Skeletal muscle tissue (tissue), 4 donors: ENCODE measurements around the gene RPRD1B. TPM values are rescaled to one million over a fixed set of nuclear protein-coding genes. Genes with fewer than 3 reads are reported as not detected.
A peak's percentile ranks its signal among the peaks of the same experiment; 100 is the strongest.

Source experiments
- H3K27ac ChIP-seq: one replicate; pipeline ENCODE4 v1.7.0; 2013; ENCODE audit warnings: mild to moderate bottlenecking, low read depth, low read length, inconsistent platforms
- H3K27me3 ChIP-seq, 3 donors: one replicate each; pipeline ENCODE4 v1.7.0; 2013; ENCODE audit warnings: low read length in 3 of 3; ENCODE audit not compliant: control insufficient read depth in 3 of 3, insufficient read depth in 3 of 3
- H3K36me3 ChIP-seq, 3 donors: one replicate each; pipeline ENCODE4 v1.7.0; 2013; ENCODE audit warnings: low read length in 3 of 3; ENCODE audit not compliant: control insufficient read depth in 3 of 3, insufficient read depth in 3 of 3
- H3K4me1 ChIP-seq, 3 donors: one replicate each; pipeline ENCODE4 v1.7.0; 2013; ENCODE audit warnings: low read length in 3 of 3, mild to moderate bottlenecking in 3 of 3; ENCODE audit not compliant: control insufficient read depth in 3 of 3, insufficient read depth in 3 of 3
- H3K4me3 ChIP-seq, 3 donors: one replicate each; pipeline ENCODE4 v1.7.0; 2013; ENCODE audit warnings: low read length in 3 of 3
- H3K9ac ChIP-seq, 3 donors: one replicate each; pipeline ENCODE4 v1.7.0; 2013; ENCODE audit warnings: low read length in 3 of 3, mild to moderate bottlenecking in 3 of 3, moderate library complexity in 2 of 3, low read depth in 1 of 3
- H3K9me3 ChIP-seq, 3 donors: one replicate each; pipeline ENCODE4 v1.7.0; 2013; ENCODE audit warnings: low read length in 3 of 3; ENCODE audit not compliant: control insufficient read depth in 3 of 3
- total RNA-seq: library from RNA; depleted of rRNA; stranded (reverse); fragments of >200 nt; gene quantifications from one replicate; pipeline ENCODE4 v1.2.3, GENCODE V29; 2014
- donor health status: Osteomylitis.

The RPRD1B gene
- total RNA-seq, 1 donor from 2014 or later, result 35.5 TPM

GRCh38 chr20:38013887-38014286 is 19.7 kb upstream of the RPRD1B start:
- Histone ChIP-seq H3K9ac (no peak overlapping the region), H3K27me3 (no peaks in the 10 kb centered on the region), H3K36me3 (peaks cover 6 to 59% (median 34%) of the 10 kb centered on the region in 3 donors), H3K4me3 (no peak overlapping the region), H3K27ac (no peak overlapping the region), H3K4me1 (peaks cover 16 to 23% (median 20%) of the 10 kb centered on the region in 3 donors), H3K9me3 (no peaks in the 10 kb centered on the region)

GRCh38 chr20:38017959-38018358 is 15.6 kb upstream of the RPRD1B start:
- Histone ChIP-seq H3K27me3 (no peaks in the 10 kb centered on the region), H3K4me3 (no peak overlapping the region), H3K9me3 (no peaks in the 10 kb centered on the region), H3K36me3 (peaks cover 0 to 39% (median 25%) of the 10 kb centered on the region in 3 donors), H3K9ac (no peak overlapping the region), H3K4me1 (peaks cover 8 to 16% (median 11%) of the 10 kb centered on the region in 3 donors), H3K27ac (no peak overlapping the region)

- Histone ChIP-seq H3K9me3 (no peaks in the 10 kb centered on the region), H3K36me3 (peaks cover 0 to 35% (median 22%) of the 10 kb centered on the region in 3 donors), H3K9ac (no peak overlapping the region), H3K4me3 (no peak overlapping the region), H3K27ac (no peak overlapping the region), H3K4me1 (peaks cover 5 to 15% (median 6%) of the 10 kb centered on the region in 3 donors), H3K27me3 (no peaks in the 10 kb centered on the region)
Measured at GRCh38 chr20:38018385-38018784, 15.2 kb upstream of the RPRD1B start.

- Histone ChIP-seq H3K9ac (no peak overlapping the region), H3K27me3 (no peaks in the 10 kb centered on the region), H3K4me1 (peaks cover 5 to 18% (median 14%) of the 10 kb centered on the region in 3 donors), H3K27ac (peak overlapping the region; percentile 27), H3K9me3 (no peaks in the 10 kb centered on the region), H3K4me3 (no peak overlapping the region), H3K36me3 (peaks cover 0 to 25% (median 19%) of the 10 kb centered on the region in 3 donors)
Measured at GRCh38 chr20:38021087-38021772, 12.3 kb upstream of the RPRD1B start.

- H3K4me3 ChIP-seq, result no peak overlapping the region
- no peak overlapping the region for H3K9ac ChIP-seq
- no peak overlapping the region for H3K27ac ChIP-seq
- H3K4me1 ChIP-seq, result peaks cover 5 to 18% (median 14%) of the 10 kb centered on the region in 3 donors
- H3K36me3 ChIP-seq, result peaks cover 0 to 10% (median 7%) of the 10 kb centered on the region in 3 donors
- no peaks in the 10 kb centered on the region for H3K27me3 ChIP-seq
- H3K9me3 ChIP-seq, result no peaks in the 10 kb centered on the region
Measured at GRCh38 chr20:38023181-38024001, 10.2 kb upstream of the RPRD1B start.

- Histone ChIP-seq H3K9me3 (no peaks in the 10 kb centered on the region), H3K27me3 (no peaks in the 10 kb centered on the region), H3K4me3 (no peak overlapping the region), H3K9ac (no peak overlapping the region), H3K4me1 (peaks cover 5 to 18% (median 14%) of the 10 kb centered on the region in 3 donors), H3K36me3 (peaks cover 0 to 4% (median 0%) of the 10 kb centered on the region in 3 donors), H3K27ac (no peak overlapping the region)
Measured at GRCh38 chr20:38024496-38024895, 9.1 kb upstream of the RPRD1B start.

- H3K9ac ChIP-seq, result no peak overlapping the region
- no peaks in the 10 kb centered on the region for H3K27me3 ChIP-seq
- peaks cover 0 to 4% (median 0%) of the 10 kb centered on the region in 3 donors for H3K36me3 ChIP-seq
- no peaks in the 10 kb centered on the region for H3K9me3 ChIP-seq
- H3K4me3 ChIP-seq, result no peak overlapping the region
- H3K27ac ChIP-seq, result no peak overlapping the region
- H3K4me1 ChIP-seq, result peaks cover 18 to 31% (median 21%) of the 10 kb centered on the region in 3 donors
Measured at GRCh38 chr20:38029453-38029852, 4.1 kb upstream of the RPRD1B start.

GRCh38 chr20:38031957-38032356 is 1.6 kb upstream of the RPRD1B start:
- Histone ChIP-seq H3K4me3 (peak overlapping the region in 2 of 3 donors; percentile 98 to 99), H3K9ac (peak overlapping the region in 1 of 3 donors; percentile 99), H3K27me3 (no peaks in the 10 kb centered on the region), H3K4me1 (peaks cover 38 to 50% (median 42%) of the 10 kb centered on the region in 3 donors), H3K27ac (no peak overlapping the region), H3K9me3 (no peaks in the 10 kb centered on the region), H3K36me3 (peaks cover 0 to 11% (median 4%) of the 10 kb centered on the region in 3 donors)

GRCh38 chr20:38032585-38033329 is 789 bp upstream of the RPRD1B start:
- Histone ChIP-seq H3K4me3 (peak overlapping the region; percentile 96 to 99 (median 98)), H3K4me1 (peaks cover 39 to 58% (median 42%) of the 10 kb centered on the region in 3 donors), H3K9ac (peak overlapping the region; percentile 99), H3K9me3 (no peaks in the 10 kb centered on the region), H3K36me3 (peaks cover 0 to 15% (median 4%) of the 10 kb centered on the region in 3 donors), H3K27ac (peak overlapping the region; percentile 94), H3K27me3 (no peaks in the 10 kb centered on the region)
